IMR-90 (cell line): Measurements from ENCODE around the gene COPB1. TPM values are rescaled to one million over a fixed set of nuclear protein-coding genes. Genes with fewer than 3 reads are reported as not detected.

Experiments used
- ATAC-seq: fragments of 200-7000 bp; cut with Tn5 transposase; 2 replicates; pipeline ENCODE4 v1.9.1; 2020; ENCODE audit warnings: low read depth, mild to moderate bottlenecking, moderate library complexity
- BruUV-seq: library from RNA; stranded (reverse); fragments of 400-500 nt; replicated peaks from 2 replicates; lab custom pipeline; 2021; lab: Mats Ljungman, UMichigan
- CTCF ChIA-PET: fragments of 300-600 bp; formaldehyde crosslinking; extraction: SDS; loops from one replicate; lab custom pipeline; 2021; ENCODE audit warnings: antibody characterized with exemption; lab: Yijun Ruan, JAX
- POLR2A ChIA-PET: fragments of 300-600 bp; sonication (Branson Sonifier 250); formaldehyde crosslinking; loops from one replicate; lab custom pipeline; 2022; ENCODE audit warnings: antibody characterized with exemption; ENCODE audit not compliant: unreplicated experiment; lab: Charles Lee
- DNase-seq: peaks from one replicate; pipeline ENCODE4 v3.0.0; 2013
- H2AFZ ChIP-seq: replicated peaks from 2 replicates; pipeline ENCODE3; 2013; ENCODE audit warnings: low read length, mild to moderate bottlenecking; ENCODE audit not compliant: poor library complexity
- H2AK5ac ChIP-seq: 2 replicates; pipeline ENCODE4 v1.6.1; 2013; ENCODE audit warnings: low read depth, low read length, inconsistent platforms
- H2AK9ac ChIP-seq: replicated peaks from 2 replicates; pipeline ENCODE3; 2013; ENCODE audit warnings: mild to moderate bottlenecking, low read depth, low read length, moderate library complexity; ENCODE audit not compliant: poor library complexity
- H2BK120ac ChIP-seq: 2 replicates; pipeline ENCODE4 v1.6.1; 2013; ENCODE audit warnings: low read depth, low read length, inconsistent platforms
- H2BK15ac ChIP-seq: 3 replicates; pipeline ENCODE4 v1.6.1; 2013; ENCODE audit warnings: low read depth, low read length, inconsistent platforms
- H2BK20ac ChIP-seq: 2 replicates; pipeline ENCODE4 v1.6.1; 2013; ENCODE audit warnings: low read depth, mild to moderate bottlenecking, inconsistent platforms, low read length, moderate library complexity
- H2BK5ac ChIP-seq: 2 replicates; pipeline ENCODE4 v1.6.1; 2013; ENCODE audit warnings: mild to moderate bottlenecking, low read depth, low read length, inconsistent platforms; ENCODE audit not compliant: poor library complexity, severe bottlenecking
- H3K14ac ChIP-seq: replicated peaks from 2 replicates; pipeline ENCODE4 v1.6.1; 2013; ENCODE audit warnings: low read depth, low read length, inconsistent platforms
- H3K18ac ChIP-seq: 2 replicates; pipeline ENCODE4 v1.6.1; 2013; ENCODE audit warnings: low read depth, low read length, control low read depth
- H3K23ac ChIP-seq: 2 replicates; pipeline ENCODE4 v1.6.1; 2013; ENCODE audit warnings: low read depth, low read length, inconsistent platforms
- H3K27ac ChIP-seq: 2 replicates; pipeline ENCODE4 v1.5.1; 2013; ENCODE audit warnings: mild to moderate bottlenecking, control low read depth, low read length; ENCODE audit not compliant: insufficient read depth
- H3K27me3 ChIP-seq: 2 replicates; pipeline ENCODE4 v1.6.1; 2013; ENCODE audit warnings: low read length; ENCODE audit not compliant: control insufficient read depth, insufficient read depth
- H3K36me3 ChIP-seq: 2 replicates; pipeline ENCODE4 v1.6.1; 2013; ENCODE audit warnings: low read length, mixed read lengths; ENCODE audit not compliant: control insufficient read depth, insufficient read depth
- H3K4ac ChIP-seq: 2 replicates; pipeline ENCODE4 v1.6.1; 2013; ENCODE audit warnings: low read depth, low read length, inconsistent platforms
- H3K4me1 ChIP-seq: 2 replicates; pipeline ENCODE4 v1.6.1; 2013; ENCODE audit warnings: low read length, mixed read lengths; ENCODE audit not compliant: control insufficient read depth, insufficient read depth
- H3K4me2 ChIP-seq: 2 replicates; pipeline ENCODE4 v1.6.1; 2013; ENCODE audit warnings: low read depth, mild to moderate bottlenecking, control low read depth, low read length, moderate library complexity
- H3K4me3 ChIP-seq: 2 replicates; pipeline ENCODE4 v1.5.1; 2013; ENCODE audit warnings: low read depth, mild to moderate bottlenecking, control low read depth, low read length, moderate library complexity; ENCODE audit not compliant: insufficient read depth
- H3K56ac ChIP-seq: 2 replicates; pipeline ENCODE4 v1.6.1; 2013; ENCODE audit warnings: low read length, inconsistent platforms; ENCODE audit not compliant: insufficient read depth; ENCODE audit errors: extremely low read depth
- H3K79me1 ChIP-seq, 2 experiments: 2 replicates each; pipeline ENCODE4 v1.6.1; 2013; ENCODE audit warnings: low read length in 2 of 2, inconsistent platforms in 1 of 2, low read depth in 1 of 2
- H3K9ac ChIP-seq: 2 replicates; pipeline ENCODE4 v1.6.1; 2013; ENCODE audit warnings: low read depth, low read length, control low read depth
- H3K9me1 ChIP-seq: 2 replicates; pipeline ENCODE4 v1.6.1; 2013; ENCODE audit warnings: low read length, inconsistent platforms; ENCODE audit not compliant: insufficient read depth
- H3K9me3 ChIP-seq: 2 replicates; pipeline ENCODE4 v1.6.1; 2013; ENCODE audit warnings: low read length; ENCODE audit not compliant: control insufficient read depth, insufficient read depth
- H4K20me1 ChIP-seq: 2 replicates; pipeline ENCODE4 v1.6.1; 2013; ENCODE audit warnings: low read length, inconsistent platforms; ENCODE audit not compliant: insufficient read depth
- H4K5ac ChIP-seq: 2 replicates; pipeline ENCODE4 v1.6.1; 2013; ENCODE audit warnings: mild to moderate bottlenecking, low read depth, low read length, control low read depth
- H4K8ac ChIP-seq, 2 experiments: 2 replicates each; pipeline ENCODE4 v1.6.1; 2013; ENCODE audit warnings: low read depth in 2 of 2, low read length in 2 of 2, control low read depth in 1 of 2, inconsistent platforms in 1 of 2
- H4K91ac ChIP-seq: 2 replicates; pipeline ENCODE4 v1.6.1; 2013; ENCODE audit warnings: low read depth, low read length, inconsistent platforms; ENCODE audit not compliant: insufficient read depth
- CEBPB ChIP-seq: IDR thresholded peaks from 2 replicates; pipeline ENCODE4 v1.6.1; 2012; ENCODE audit warnings: low read depth, low read length, improper control_type of control experiment
- CHD1 ChIP-seq: IDR thresholded peaks from 2 replicates; pipeline ENCODE4 v1.6.1; 2012; ENCODE audit warnings: low read depth, low read length, improper control_type of control experiment
- ELK1 ChIP-seq: fragments of 150-350 bp; IDR thresholded peaks from 2 replicates; pipeline ENCODE4 v1.6.1; 2016; ENCODE audit warnings: low read depth, mild to moderate bottlenecking, low read length, moderate library complexity, borderline replicate concordance
- FOS ChIP-seq: fragments of 150-350 bp; IDR thresholded peaks from 2 replicates; pipeline ENCODE4 v1.6.1; 2016; ENCODE audit warnings: low read depth, low read length
- MAFK ChIP-seq: IDR thresholded peaks from 2 replicates; pipeline ENCODE4 v1.6.1; 2012; ENCODE audit warnings: low read depth, low read length, improper control_type of control experiment
- MAZ ChIP-seq: IDR thresholded peaks from 2 replicates; pipeline ENCODE4 v1.6.1; 2012; ENCODE audit warnings: low read depth, mild to moderate bottlenecking, low read length, improper control_type of control experiment, moderate library complexity, borderline replicate concordance
- MXI1 ChIP-seq: IDR thresholded peaks from 2 replicates; pipeline ENCODE4 v1.6.1; 2012; ENCODE audit warnings: low read depth, mild to moderate bottlenecking, low read length, moderate library complexity, borderline replicate concordance
- NFE2L2 ChIP-seq: fragments of 150-350 bp; IDR thresholded peaks from 2 replicates; pipeline ENCODE4 v1.6.1; 2016; ENCODE audit warnings: low read depth, mild to moderate bottlenecking, low read length
- POLR2A ChIP-seq: IDR thresholded peaks from 2 replicates; pipeline ENCODE4 v1.6.1; 2012; ENCODE audit warnings: mild to moderate bottlenecking, low read depth, low read length
- RAD21 ChIP-seq: IDR thresholded peaks from 2 replicates; pipeline ENCODE4 v1.6.1; 2012; ENCODE audit warnings: low read length, improper control_type of control experiment
- RCOR1 ChIP-seq: IDR thresholded peaks from 2 replicates; pipeline ENCODE4 v1.6.1; 2012; ENCODE audit warnings: mild to moderate bottlenecking, low read length, improper control_type of control experiment; ENCODE audit not compliant: insufficient replicate concordance
- RFX5 ChIP-seq: IDR thresholded peaks from 2 replicates; pipeline ENCODE4 v1.8.0; 2012; ENCODE audit warnings: low read depth, mild to moderate bottlenecking, low read length, moderate library complexity
- SMC3 ChIP-seq: fragments of 150-350 bp; IDR thresholded peaks from 2 replicates; pipeline ENCODE4 v1.6.1; 2016; ENCODE audit warnings: low read depth, mild to moderate bottlenecking, antibody characterized with exemption, low read length, moderate library complexity
- WGBS, 2 experiments: methylation state at CpG; one replicate each; pipeline versions ENCODE4 v1.1.5 to v1.1.7; 2013; ENCODE audit warnings: missing lambda C conversion rate in 2 of 2; ENCODE audit not compliant: insufficient read length in 1 of 2; ENCODE audit errors: extremely low coverage in 2 of 2; 5-methylcytosine and 5-hydroxymethylcytosine counted together
- dilution Hi-C: fragments of 300-500 bp; cut with HindIII; formaldehyde crosslinking; loops from one replicate; pipeline ENCODE4 v1.14.3; 2018; ENCODE audit warnings: low sequenced_read_pairs; ENCODE audit not compliant: unreplicated experiment
- in situ Hi-C: fragments of 300-500 bp; cut with MboI; formaldehyde crosslinking; loops from 3 replicates; pipeline ENCODE4 v1.14.3; 2019; ENCODE audit warnings: low sequenced_read_pairs, inconsistent platforms, mixed read lengths
- intact Hi-C: fragments of 100-400 bp; cut with micrococcal nuclease; formaldehyde crosslinking; loops from 2 replicates; pipeline ENCODE4 v1.10.0; 2022
- polyA plus RNA-seq, 3 experiments: library from polyadenylated mRNA; depleted of rRNA; stranded (reverse); fragments of >200 nt; gene quantifications; 2 replicates each; pipeline ENCODE4 v1.2.3, GENCODE V29; 2012; ENCODE audit warnings: low replicate concordance in 1 of 3
- total RNA-seq: library from RNA; depleted of rRNA; stranded (reverse); fragments of >200 nt; gene quantifications from 2 replicates; pipeline ENCODE4 v1.2.3, GENCODE V29; 2012
- TF ChIP-seq, protein P1 (sequence below): fragments of 150-350 bp; IDR thresholded peaks from 2 replicates; pipeline ENCODE4 v1.6.1; 2017; ENCODE audit warnings: mild to moderate bottlenecking, antibody characterized with exemption, low read length, low read depth

COPB1 gene
- total and polyA plus RNA-seq, 2 of the 4 experiments (the other 2 are of a cell fraction): 136 to 341 TPM

DNA sequence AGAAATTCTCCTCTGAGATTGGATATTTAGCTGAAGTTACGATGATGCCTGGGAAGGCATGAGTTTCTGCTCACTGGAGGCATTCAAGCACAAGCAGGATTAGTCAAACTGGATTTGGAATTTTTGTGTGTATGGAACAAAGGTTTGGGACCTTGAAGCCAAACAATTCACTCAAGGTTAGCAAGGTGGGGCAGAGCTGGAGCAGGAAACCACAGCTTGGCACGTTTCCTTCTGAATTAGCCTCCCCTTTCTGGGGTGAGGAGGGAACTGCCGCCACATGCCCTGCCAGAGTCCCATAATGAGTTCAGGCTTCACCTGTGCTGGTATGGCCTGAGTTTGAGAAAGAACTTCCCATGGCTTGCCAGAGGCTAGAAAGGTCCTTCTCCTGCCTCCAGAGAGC is 89.7 kb downstream of the COPB1 start:
- intact Hi-C loops (no loop called here), in situ Hi-C loops (no loop called here), dilution Hi-C loops (no loop called here)
- H3K27ac ChIP-seq: no peak overlapping the region
- H3K27me3 ChIP-seq: no peaks in the 10 kb centered on the region
- WGBS, 2 experiments: no CpG with 5 or more reads among the region's 3 CpGs
- no peak overlapping the region for H3K56ac ChIP-seq
- H3K9me1 ChIP-seq: peaks cover 23% of the 10 kb centered on the region
- peak overlapping the region; percentile 12 for H2AK5ac ChIP-seq
- no peak overlapping the region for H2AK9ac ChIP-seq
- no peaks in the 10 kb centered on the region for H4K20me1 ChIP-seq
- 0 out of 4 replicates have a peak overlapping the region, but pooled peaks of 1 of the 2 experiments have one; percentile 0 for H4K8ac ChIP-seq
- no peaks in the 10 kb centered on the region for H3K79me1 ChIP-seq
- ChIA-PET CTCF (interaction anchor here (0.5 to 0.6 kb wide), 2 partner anchors 19 to 78 kb away, joined by 3 read pairs; no protein-coding TSS in a partner anchor), POLR2A (no interaction called here)
- no peak overlapping the region for H3K4me2 ChIP-seq
- H2BK15ac ChIP-seq: peak overlapping the region; percentile 83; the same call in 2 of the 3 replicates
- H2BK120ac ChIP-seq: peak overlapping the region; percentile 55
- no peak for TF ChIP-seq RFX5
- TF ChIP-seq CEBPB: no peak
- no peak for TF ChIP-seq CHD1
- no peak for TF ChIP-seq RCOR1
- TF ChIP-seq SMC3: no peak
- no peak for TF ChIP-seq MAZ
- TF ChIP-seq MAFK: no peak
- no peak for TF ChIP-seq RAD21
- TF ChIP-seq MXI1: no peak
- TF ChIP-seq POLR2A: no peak
- TF ChIP-seq NFE2L2: no peak
- TF ChIP-seq, protein P1, sequence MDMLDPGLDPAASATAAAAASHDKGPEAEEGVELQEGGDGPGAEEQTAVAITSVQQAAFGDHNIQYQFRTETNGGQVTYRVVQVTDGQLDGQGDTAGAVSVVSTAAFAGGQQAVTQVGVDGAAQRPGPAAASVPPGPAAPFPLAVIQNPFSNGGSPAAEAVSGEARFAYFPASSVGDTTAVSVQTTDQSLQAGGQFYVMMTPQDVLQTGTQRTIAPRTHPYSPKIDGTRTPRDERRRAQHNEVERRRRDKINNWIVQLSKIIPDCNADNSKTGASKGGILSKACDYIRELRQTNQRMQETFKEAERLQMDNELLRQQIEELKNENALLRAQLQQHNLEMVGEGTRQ: no peak
- no peak for TF ChIP-seq ELK1
- no peak for TF ChIP-seq FOS
- H3K14ac ChIP-seq: peak overlapping the region; percentile 25; the same call in 1 of the 2 replicates
- no peak overlapping the region for H3K23ac ChIP-seq
- no peak for ATAC-seq
- H3K4me1 ChIP-seq: peaks cover 15% of the 10 kb centered on the region
- peak overlapping the region; percentile 42; the same call in 1 of the 2 replicates for H2BK20ac ChIP-seq
- peak overlapping the region; percentile 1 for H2AFZ ChIP-seq
- H3K9me3 ChIP-seq: 0 out of 2 replicates have a peak, but pooled peaks cover 2% of the 10 kb centered on the region
- no peak overlapping the region for H3K18ac ChIP-seq
- BruUV-seq: no TSS peak
- no peak overlapping the region for H3K4me3 ChIP-seq
- DNase-seq: no peak
- peak overlapping the region; percentile 54 for H3K4ac ChIP-seq
- no peak overlapping the region for H3K9ac ChIP-seq
- H4K5ac ChIP-seq: no peak overlapping the region
- H4K91ac ChIP-seq: peak overlapping the region; percentile 37; the same call in 1 of the 2 replicates
- H2BK5ac ChIP-seq: no peak overlapping the region
- H3K36me3 ChIP-seq: no peaks in the 10 kb centered on the region
